ENCODE results near the gene LHX8.

The LHX8 gene

DNA sequence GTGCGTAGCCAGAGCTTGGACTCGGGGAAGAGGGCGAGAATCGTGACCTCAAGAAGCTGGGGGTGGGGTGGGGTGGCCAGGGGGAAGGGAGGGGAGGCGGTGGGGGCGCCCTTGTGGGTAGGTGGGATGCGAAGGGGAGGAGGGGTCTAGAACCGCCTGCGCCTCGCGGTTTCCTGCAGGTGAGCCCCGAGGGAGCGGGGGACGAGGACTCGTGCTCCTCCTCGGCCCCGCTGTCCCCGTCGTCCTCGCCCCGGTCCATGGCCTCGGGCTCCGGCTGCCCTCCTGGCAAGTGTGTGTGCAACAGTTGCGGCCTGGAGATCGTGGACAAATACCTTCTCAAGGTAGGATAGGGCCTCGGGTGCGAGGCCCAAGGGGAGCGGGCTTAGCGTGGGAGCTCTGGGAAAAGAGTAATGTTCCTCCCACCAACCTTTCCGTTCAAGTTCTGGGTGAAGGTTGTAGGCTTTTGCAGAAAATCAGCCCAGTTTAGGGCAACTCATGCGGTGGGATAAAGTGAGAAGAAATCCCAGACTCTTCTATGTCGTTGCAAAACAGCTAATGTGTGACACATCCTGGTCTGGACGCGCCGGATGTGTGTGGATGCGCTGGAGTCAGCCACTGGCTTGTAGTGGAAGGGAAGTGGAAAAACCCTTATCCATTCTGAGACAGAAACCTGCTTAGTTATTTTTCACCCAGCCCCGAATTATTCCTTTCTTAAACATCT is 2.9 kb downstream of the LHX8 start (continued):
- TF ChIP-seq ZNF8 (CRISPR knock-in tag; IDR thresholded peaks at IDR 0.05): no peak
- TF ChIP-seq, protein P1, sequence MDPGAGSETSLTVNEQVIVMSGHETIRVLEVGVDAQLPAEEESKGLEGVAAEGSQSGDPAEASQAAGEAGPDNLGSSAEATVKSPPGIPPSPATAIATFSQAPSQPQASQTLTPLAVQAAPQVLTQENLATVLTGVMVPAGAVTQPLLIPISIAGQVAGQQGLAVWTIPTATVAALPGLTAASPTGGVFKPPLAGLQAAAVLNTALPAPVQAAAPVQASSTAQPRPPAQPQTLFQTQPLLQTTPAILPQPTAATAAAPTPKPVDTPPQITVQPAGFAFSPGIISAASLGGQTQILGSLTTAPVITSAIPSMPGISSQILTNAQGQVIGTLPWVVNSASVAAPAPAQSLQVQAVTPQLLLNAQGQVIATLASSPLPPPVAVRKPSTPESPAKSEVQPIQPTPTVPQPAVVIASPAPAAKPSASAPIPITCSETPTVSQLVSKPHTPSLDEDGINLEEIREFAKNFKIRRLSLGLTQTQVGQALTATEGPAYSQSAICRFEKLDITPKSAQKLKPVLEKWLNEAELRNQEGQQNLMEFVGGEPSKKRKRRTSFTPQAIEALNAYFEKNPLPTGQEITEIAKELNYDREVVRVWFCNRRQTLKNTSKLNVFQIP (CRISPR knock-in tag; IDR thresholded peaks at IDR 0.05; ENCODE audit: borderline replicate concordance, low read depth): no peak

DNA sequence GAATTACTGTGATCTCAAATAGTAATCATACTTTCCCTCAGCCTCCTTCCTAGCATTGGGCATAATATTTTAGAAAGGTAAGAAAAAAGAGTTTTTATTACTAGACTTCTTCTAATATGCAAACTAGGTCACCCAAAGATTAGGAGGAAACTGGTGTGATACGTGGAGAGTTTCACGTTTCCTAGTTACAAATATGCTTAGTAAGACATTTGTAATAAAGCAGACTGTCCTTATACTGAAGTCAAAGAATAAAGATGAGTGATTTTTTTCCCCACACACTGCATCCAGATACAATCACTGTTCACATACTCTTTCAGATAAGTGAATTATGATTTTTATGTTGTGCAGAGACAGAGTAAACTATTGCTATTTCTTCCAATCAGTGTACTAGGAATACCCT is 17.9 kb downstream of the LHX8 start:
- ATAC-seq: no peak

GRCh38 chr1:75159154-75159553 is 25.0 kb downstream of the LHX8 start:
- TF ChIP-seq PATZ1 (CRISPR knock-in tag; IDR thresholded peaks at IDR 0.05; ENCODE audit: borderline replicate concordance) (no peak), ZFP30 (CRISPR knock-in tag; IDR thresholded peaks at IDR 0.05) (no peak), ZNF70 (CRISPR knock-in tag; IDR thresholded peaks at IDR 0.05) (no peak), ZC3H10 (CRISPR knock-in tag; IDR thresholded peaks at IDR 0.05) (no peak), RARB (CRISPR knock-in tag; IDR thresholded peaks at IDR 0.05) (no peak), PPARA (CRISPR knock-in tag; IDR thresholded peaks at IDR 0.05; ENCODE audit: borderline replicate concordance) (no peak), CSDC2 (CRISPR knock-in tag; IDR thresholded peaks at IDR 0.05) (no peak), ZNF8 (CRISPR knock-in tag; IDR thresholded peaks at IDR 0.05) (no peak), ARNTL (CRISPR knock-in tag; IDR thresholded peaks at IDR 0.05; ENCODE audit: borderline replicate concordance, low read depth) (no peak), OSR1 (CRISPR knock-in tag; IDR thresholded peaks at IDR 0.05) (no peak), BACH2 (CRISPR knock-in tag; IDR thresholded peaks at IDR 0.05; ENCODE audit: borderline replicate concordance) (no peak), GLIS3 (CRISPR knock-in tag; IDR thresholded peaks at IDR 0.05) (no peak)
- TF ChIP-seq, protein P1 (CRISPR knock-in tag; IDR thresholded peaks at IDR 0.05; ENCODE audit: borderline replicate concordance, low read depth): no peak
- ATAC-seq: no peak

More for the DNA sequence above, 17.9 kb downstream of the LHX8 start:
- TF ChIP-seq RARB (CRISPR knock-in tag; IDR thresholded peaks at IDR 0.05) (no peak), SNAI2 (CRISPR knock-in tag; IDR thresholded peaks at IDR 0.05) (no peak), OSR1 (CRISPR knock-in tag; IDR thresholded peaks at IDR 0.05) (no peak), ZFP30 (CRISPR knock-in tag; IDR thresholded peaks at IDR 0.05) (no peak), TOX (CRISPR knock-in tag; IDR thresholded peaks at IDR 0.05; ENCODE audit: borderline replicate concordance) (no peak), ARNTL (CRISPR knock-in tag; IDR thresholded peaks at IDR 0.05; ENCODE audit: borderline replicate concordance, low read depth) (no peak), GLIS3 (CRISPR knock-in tag; IDR thresholded peaks at IDR 0.05) (no peak), PATZ1 (CRISPR knock-in tag; IDR thresholded peaks at IDR 0.05; ENCODE audit: borderline replicate concordance) (no peak), TCF4 (CRISPR knock-in tag; IDR thresholded peaks at IDR 0.05; ENCODE audit: borderline replicate concordance) (no peak)
- TF ChIP-seq, protein P1 (CRISPR knock-in tag; IDR thresholded peaks at IDR 0.05; ENCODE audit: borderline replicate concordance, low read depth): no peak
- TF ChIP-seq, protein P2, sequence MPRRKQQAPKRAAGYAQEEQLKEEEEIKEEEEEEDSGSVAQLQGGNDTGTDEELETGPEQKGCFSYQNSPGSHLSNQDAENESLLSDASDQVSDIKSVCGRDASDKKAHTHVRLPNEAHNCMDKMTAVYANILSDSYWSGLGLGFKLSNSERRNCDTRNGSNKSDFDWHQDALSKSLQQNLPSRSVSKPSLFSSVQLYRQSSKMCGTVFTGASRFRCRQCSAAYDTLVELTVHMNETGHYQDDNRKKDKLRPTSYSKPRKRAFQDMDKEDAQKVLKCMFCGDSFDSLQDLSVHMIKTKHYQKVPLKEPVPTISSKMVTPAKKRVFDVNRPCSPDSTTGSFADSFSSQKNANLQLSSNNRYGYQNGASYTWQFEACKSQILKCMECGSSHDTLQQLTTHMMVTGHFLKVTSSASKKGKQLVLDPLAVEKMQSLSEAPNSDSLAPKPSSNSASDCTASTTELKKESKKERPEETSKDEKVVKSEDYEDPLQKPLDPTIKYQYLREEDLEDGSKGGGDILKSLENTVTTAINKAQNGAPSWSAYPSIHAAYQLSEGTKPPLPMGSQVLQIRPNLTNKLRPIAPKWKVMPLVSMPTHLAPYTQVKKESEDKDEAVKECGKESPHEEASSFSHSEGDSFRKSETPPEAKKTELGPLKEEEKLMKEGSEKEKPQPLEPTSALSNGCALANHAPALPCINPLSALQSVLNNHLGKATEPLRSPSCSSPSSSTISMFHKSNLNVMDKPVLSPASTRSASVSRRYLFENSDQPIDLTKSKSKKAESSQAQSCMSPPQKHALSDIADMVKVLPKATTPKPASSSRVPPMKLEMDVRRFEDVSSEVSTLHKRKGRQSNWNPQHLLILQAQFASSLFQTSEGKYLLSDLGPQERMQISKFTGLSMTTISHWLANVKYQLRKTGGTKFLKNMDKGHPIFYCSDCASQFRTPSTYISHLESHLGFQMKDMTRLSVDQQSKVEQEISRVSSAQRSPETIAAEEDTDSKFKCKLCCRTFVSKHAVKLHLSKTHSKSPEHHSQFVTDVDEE (CRISPR knock-in tag; IDR thresholded peaks at IDR 0.05): no peak
